Right lobe of liver (tissue), 4 donors: ENCODE results near the gene C1R.

Experiments
- POLR2A ChIP-seq: fragments of 450-650 bp; IDR thresholded peaks from one replicate; pipeline ENCODE4 v1.6.1; 2017; ENCODE audit warnings: antibody characterized with exemption, mild to moderate bottlenecking
- TF ChIP-seq, protein P1 (sequence below), 4 donors: fragments of 200-600 bp in 3 of 4; fragments of 450-650 bp in 1 of 4; IDR thresholded peaks; one replicate each; pipeline versions ENCODE4 v1.5.1 to v1.8.0; 2016 to 2022; ENCODE audit warnings: antibody characterized with exemption in 4 of 4, mild to moderate bottlenecking in 2 of 4
- donor health status: DM: no; HTN: no; CAD: no.
- donor health status: DM: no; HTN: no; CAD: no.
- donor health status: DM: no; HTN: yes; CAD: no.

DNA sequence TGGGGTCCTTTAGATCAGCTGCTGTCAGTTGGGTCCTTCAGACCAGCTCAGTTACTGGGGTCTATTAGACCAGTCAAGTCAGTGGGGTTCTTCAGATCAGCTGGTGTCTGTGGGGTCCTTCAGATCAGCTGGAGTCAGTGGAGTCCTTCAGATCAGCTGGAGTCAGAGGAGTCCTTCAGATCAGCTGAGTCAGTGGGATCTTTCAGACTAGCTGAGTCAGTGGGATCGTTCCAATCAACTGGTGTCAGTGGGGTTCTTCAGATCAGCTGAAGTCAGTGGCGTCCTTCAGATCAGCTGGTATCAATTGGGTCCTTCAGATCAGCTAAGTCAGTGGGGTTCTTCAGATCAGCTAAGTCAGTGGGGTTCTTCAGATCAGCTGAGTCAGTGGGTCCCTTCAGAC, 59.3 kb downstream of the C1R start:
- TF ChIP-seq, protein P1, sequence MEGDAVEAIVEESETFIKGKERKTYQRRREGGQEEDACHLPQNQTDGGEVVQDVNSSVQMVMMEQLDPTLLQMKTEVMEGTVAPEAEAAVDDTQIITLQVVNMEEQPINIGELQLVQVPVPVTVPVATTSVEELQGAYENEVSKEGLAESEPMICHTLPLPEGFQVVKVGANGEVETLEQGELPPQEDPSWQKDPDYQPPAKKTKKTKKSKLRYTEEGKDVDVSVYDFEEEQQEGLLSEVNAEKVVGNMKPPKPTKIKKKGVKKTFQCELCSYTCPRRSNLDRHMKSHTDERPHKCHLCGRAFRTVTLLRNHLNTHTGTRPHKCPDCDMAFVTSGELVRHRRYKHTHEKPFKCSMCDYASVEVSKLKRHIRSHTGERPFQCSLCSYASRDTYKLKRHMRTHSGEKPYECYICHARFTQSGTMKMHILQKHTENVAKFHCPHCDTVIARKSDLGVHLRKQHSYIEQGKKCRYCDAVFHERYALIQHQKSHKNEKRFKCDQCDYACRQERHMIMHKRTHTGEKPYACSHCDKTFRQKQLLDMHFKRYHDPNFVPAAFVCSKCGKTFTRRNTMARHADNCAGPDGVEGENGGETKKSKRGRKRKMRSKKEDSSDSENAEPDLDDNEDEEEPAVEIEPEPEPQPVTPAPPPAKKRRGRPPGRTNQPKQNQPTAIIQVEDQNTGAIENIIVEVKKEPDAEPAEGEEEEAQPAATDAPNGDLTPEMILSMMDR (IDR thresholded peaks at IDR 0.05) = no peak
- TF ChIP-seq POLR2A = no peak
